ENCODE data around the gene TMEM82.

The TMEM82 gene

GRCh38 chr1:15739745-15740144 is 2.6 kb upstream of the TMEM82 start:
- no peak overlapping the region for H3K4me3 ChIP-seq
- H3K27ac ChIP-seq: peak overlapping the region in 1 of 2 donors; percentile 63
- no peak for TF ChIP-seq CTCF (IDR thresholded peaks at IDR 0.05)
- DNase-seq (ENCODE audit: low spot score): no peak

DNA sequence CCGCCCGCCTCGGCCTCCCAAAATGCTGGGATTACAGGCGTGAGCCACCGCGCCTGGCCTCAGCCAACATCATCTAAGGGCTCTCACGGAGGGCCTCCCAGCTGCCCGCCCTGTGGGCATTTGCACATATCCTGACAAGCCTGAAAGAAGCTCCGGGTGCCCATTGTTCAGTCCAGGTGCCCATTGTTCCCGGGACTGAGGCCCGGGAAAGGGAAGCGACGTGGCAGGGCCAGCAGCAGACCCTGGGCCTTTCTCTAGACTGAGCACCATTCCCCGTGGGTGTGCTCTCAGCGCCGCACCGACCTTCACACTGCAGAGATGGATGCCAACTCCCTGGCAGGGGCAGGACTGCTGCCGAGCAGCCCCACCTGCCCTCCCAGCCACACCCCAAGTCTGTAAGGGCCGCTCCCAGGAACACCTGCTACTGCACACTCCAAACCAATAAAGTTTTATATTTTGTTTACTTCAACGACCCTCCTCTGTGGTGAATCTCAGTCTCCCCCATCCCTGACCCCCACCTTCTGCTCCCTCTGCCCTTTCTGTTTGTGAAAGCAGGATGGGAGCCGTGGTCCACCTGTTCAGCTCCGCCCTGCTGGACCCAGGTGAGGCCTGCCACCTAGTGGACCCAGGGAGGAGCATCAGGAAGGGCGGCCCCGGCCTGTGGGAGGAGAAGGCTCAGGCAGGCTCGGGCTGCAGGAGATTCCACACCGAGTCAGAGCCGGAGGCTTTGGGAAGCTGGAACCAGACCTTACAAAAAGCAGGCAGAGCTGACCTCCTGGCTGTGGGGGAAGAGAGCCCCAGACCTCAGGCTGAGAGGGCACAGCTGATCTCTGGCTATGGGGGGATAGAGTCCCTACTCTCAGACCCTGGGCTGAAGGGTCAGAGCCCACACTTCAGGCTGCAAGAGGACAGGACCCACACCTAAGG is 1.1 kb upstream of the TMEM82 start:
- TF ChIP-seq CTCF (IDR thresholded peaks at IDR 0.05): peak; percentile 88

DNA sequence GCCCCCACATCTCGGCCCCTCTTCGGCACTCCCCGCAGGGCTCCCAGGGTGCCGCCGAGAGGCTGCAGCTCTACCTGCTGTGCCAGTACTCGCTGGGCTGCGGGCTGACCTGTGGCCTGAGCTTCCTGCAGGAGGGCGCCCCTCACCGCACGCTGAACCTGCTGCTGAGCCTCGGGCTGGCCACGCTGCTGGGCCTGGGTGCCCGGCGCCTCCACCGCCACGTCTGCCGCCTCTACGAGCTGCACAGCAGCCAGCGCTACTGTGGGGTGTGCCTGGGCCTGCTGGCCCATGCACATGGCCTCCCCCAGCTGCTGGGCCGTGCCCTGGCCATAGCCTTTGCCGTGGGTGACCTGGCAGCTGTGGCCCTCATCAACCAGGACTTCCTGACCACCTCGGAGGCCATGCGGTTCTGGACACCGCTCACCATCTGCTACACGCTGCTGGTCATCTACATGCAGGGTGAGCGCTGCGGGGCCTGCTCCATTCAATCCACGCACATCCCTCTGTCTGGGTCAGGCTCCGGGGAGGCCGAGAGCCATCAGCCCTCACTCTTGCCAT is 1.9 kb downstream of the TMEM82 start:
- no peak overlapping the region for H3K4me3 ChIP-seq
- DNase-seq (ENCODE audit: low spot score): no peak
- peak overlapping the region in 1 of 2 donors; percentile 22 for H3K27ac ChIP-seq
- no peak for TF ChIP-seq CTCF (IDR thresholded peaks at IDR 0.05)

More for the DNA sequence above, 1.1 kb upstream of the TMEM82 start:
- peak; percentile 85 for DNase-seq (ENCODE audit: low spot score)
- no peak overlapping the region for H3K4me3 ChIP-seq
- H3K27ac ChIP-seq: peak overlapping the region in 1 of 2 donors; percentile 54

DNA sequence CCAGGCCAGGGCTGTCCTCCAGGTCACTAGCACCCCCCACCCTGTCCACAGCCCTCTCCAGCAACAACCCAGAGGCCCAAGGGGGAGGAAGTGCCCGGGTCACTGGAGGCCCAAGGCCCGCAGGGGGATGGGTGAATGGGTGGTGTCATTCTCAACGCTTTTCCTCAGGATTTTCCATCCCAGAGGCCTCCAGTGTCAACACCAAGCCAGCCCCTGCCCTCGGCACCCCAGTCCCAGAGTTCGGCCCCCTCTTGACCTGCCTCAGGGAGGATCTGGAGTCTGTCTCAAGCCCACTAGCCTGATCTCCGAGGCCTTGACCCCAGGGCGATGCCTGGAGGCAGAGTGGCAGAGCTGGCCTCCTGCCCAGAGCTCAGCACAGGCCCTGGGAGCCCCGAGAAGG is 5.1 kb downstream of the TMEM82 start:
- TF ChIP-seq CTCF (IDR thresholded peaks at IDR 0.05): no peak
- Histone ChIP-seq H3K4me3 (peak overlapping the region; percentile 63), H3K27ac (peak overlapping the region; percentile 85 to 97)
- no peak for DNase-seq (ENCODE audit: low spot score)

DNA sequence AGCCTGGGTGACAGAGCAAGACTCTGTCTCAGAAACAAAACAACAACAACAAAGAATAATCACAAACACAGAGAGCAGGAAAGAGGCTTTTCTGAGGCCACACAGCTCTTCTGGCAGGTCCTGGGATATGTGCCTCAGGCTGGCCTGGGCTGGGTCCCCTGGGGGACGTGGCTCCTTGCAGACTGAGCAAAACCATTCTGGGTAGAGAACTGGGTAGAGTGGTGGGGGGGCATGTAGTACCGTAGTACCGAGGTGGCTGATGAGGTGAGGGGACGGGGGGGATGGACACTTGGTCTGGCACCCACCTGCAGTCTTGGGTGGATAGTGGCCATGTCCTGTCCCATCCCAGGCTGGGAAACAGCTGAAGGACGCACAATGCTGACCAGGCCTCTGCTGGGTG is 6.0 kb downstream of the TMEM82 start:
- no peak for TF ChIP-seq CTCF (IDR thresholded peaks at IDR 0.05)
- H3K4me3 ChIP-seq: peak overlapping the region; percentile 63
- no peak for DNase-seq (ENCODE audit: low spot score)
- peak overlapping the region; percentile 85 to 97 for H3K27ac ChIP-seq

DNA sequence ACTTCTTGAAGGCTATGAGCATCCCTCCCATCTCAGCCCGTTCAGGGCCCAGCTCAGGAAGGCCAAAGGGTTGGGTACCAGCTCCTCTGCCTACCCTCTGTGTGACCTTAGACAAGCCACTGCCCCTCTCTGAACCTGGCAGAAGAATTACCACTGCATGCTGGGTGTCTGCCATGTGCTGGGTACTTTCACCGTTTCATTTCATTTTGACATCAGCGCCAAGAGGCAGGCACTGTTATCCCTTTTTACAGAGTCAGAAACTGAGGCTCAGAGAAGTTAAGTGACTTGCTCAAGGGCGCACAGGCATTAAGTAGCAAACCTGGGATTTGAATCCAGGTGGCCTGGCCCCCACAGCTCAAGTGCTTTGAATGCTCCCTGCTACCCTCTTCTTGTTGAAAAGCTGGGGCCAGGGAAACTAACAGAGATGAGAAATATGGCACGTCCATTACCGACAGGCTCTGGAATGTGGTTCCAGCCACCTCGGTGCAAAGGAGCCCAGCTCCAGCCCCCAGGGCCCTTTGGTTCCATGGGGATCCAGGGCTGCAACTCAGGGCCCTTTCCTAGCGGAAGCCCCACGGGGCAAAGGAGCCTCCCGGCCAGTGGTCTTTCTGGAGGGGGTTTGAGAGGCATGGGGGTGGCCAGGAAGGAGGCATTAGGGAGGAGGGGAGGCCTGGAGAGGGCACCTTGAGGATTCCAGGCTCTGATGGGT is 6.5 kb downstream of the TMEM82 start:
- H3K27ac ChIP-seq: peak overlapping the region; percentile 85 to 97

More for the DNA sequence above, 6.5 kb downstream of the TMEM82 start:
- peak overlapping the region; percentile 63 for H3K4me3 ChIP-seq
- no peak for TF ChIP-seq CTCF (IDR thresholded peaks at IDR 0.05)
- no peak for DNase-seq (ENCODE audit: low spot score)

Data from coronary artery (tissue), 2 donors.